CD4-positive, alpha-beta T cell treated with Interleukin-6 at 100 ng/mL for 8 hours (primary cell): ENCODE measurements around the gene GRK1.

Source experiments
- DNase-seq: peaks from one replicate; pipeline ENCODE4 v3.0.0-alpha.2; 2020; ENCODE audit warnings: mixed read lengths, low spot score

The GRK1 gene

GRCh38 chr13:113729187-113730019 lies 62.4 kb downstream of the GRK1 start:
- DNase-seq: no peak

GRCh38 chr13:113730258-113730691 lies 63.3 kb downstream of the GRK1 start:
- DNase-seq: no peak

GRCh38 chr13:113730831-113731191 lies 63.8 kb downstream of the GRK1 start:
- no peak for DNase-seq

- DNase-seq: no peak
Measured at GRCh38 chr13:113731192-113732175, 64.5 kb downstream of the GRK1 start.

GRCh38 chr13:113732176-113732960 lies 65.3 kb downstream of the GRK1 start:
- DNase-seq: no peak

- DNase-seq: no peak
Measured at GRCh38 chr13:113732961-113733950, 66.2 kb downstream of the GRK1 start.

- no peak for DNase-seq
Measured at GRCh38 chr13:113734099-113734825, 67.2 kb downstream of the GRK1 start.

GRCh38 chr13:113734826-113735125 lies 67.8 kb downstream of the GRK1 start:
- DNase-seq: no peak

- no peak for DNase-seq
Measured at GRCh38 chr13:113735194-113735593, 68.2 kb downstream of the GRK1 start.

- DNase-seq: no peak
Measured at GRCh38 chr13:113735750-113736149, 68.7 kb downstream of the GRK1 start.

GRCh38 chr13:113736258-113736731 lies 69.3 kb downstream of the GRK1 start:
- no peak for DNase-seq

GRCh38 chr13:113737803-113738202 lies 70.8 kb downstream of the GRK1 start:
- DNase-seq: no peak

GRCh38 chr13:113739527-113740285 lies 72.7 kb downstream of the GRK1 start:
- no peak for DNase-seq

- no peak for DNase-seq
Measured at GRCh38 chr13:113740286-113740556, 73.2 kb downstream of the GRK1 start.

GRCh38 chr13:113740661-113741060 lies 73.6 kb downstream of the GRK1 start:
- no peak for DNase-seq

GRCh38 chr13:113741191-113741668 lies 74.2 kb downstream of the GRK1 start:
- peak; percentile 17 for DNase-seq

GRCh38 chr13:113742000-113742441 lies 75.0 kb downstream of the GRK1 start:
- DNase-seq: no peak

- no peak for DNase-seq
Measured at GRCh38 chr13:113742445-113743120, 75.6 kb downstream of the GRK1 start.
